Colonic mucosa (tissue), 4 donors: Measurements from ENCODE around the gene MYL11. TPM values are rescaled to one million over a fixed set of nuclear protein-coding genes. Genes with fewer than 3 reads are reported as not detected.

Experiments
- DNase-seq: peaks from one replicate; pipeline ENCODE4 v3.0.0-alpha.2; 2020
- H3K27ac ChIP-seq: fragments of 200-600 bp; one replicate; pipeline ENCODE4 v1.8.0; 2021
- H3K27me3 ChIP-seq: fragments of 200-600 bp; one replicate; pipeline ENCODE4 v1.8.0; 2021
- H3K36me3 ChIP-seq: fragments of 200-600 bp; one replicate; pipeline ENCODE4 v1.8.0; 2021
- H3K4me1 ChIP-seq: fragments of 200-600 bp; one replicate; pipeline ENCODE4 v1.8.0; 2021; ENCODE audit warnings: mild to moderate bottlenecking
- H3K4me3 ChIP-seq: fragments of 200-600 bp; one replicate; pipeline ENCODE4 v1.8.0; 2021
- H3K9ac ChIP-seq, 2 donors: one replicate each; pipeline ENCODE4 v1.7.0; 2013; ENCODE audit warnings: control low read depth in 2 of 2, low read depth in 2 of 2, low read length in 2 of 2
- H3K9me3 ChIP-seq: fragments of 200-600 bp; one replicate; pipeline ENCODE4 v1.8.0; 2021
- intact Hi-C: fragments of 100-400 bp; cut with DNase I; formaldehyde crosslinking; loops from one replicate; pipeline ENCODE4 v1.14.1; 2022
- total RNA-seq, 2 donors: library from RNA; stranded (reverse); fragmentation: NEBNext Ultra II Directional in 1 of 2; extraction: Animal tissue kit (Norgen Biotek cat#: 25700) in 1 of 2; gene quantifications; one replicate each; pipeline ENCODE4 v1.2.1, GENCODE V29; 2021
- TF ChIP-seq, protein P1 (sequence below): fragments of 200-600 bp; IDR thresholded peaks from one replicate; pipeline ENCODE4 v1.8.0; 2022; ENCODE audit warnings: antibody characterized with exemption, mild to moderate bottlenecking
- donor health status: healthy.
- donor health status: DM: no; HTN: no; CAD: no.
- donor health status: DM: no; HTN: no; CAD: no.

Gene MYL11
- total RNA-seq, 2 donors from 2014 or later: 1.1 to 2.2 TPM

DNA sequence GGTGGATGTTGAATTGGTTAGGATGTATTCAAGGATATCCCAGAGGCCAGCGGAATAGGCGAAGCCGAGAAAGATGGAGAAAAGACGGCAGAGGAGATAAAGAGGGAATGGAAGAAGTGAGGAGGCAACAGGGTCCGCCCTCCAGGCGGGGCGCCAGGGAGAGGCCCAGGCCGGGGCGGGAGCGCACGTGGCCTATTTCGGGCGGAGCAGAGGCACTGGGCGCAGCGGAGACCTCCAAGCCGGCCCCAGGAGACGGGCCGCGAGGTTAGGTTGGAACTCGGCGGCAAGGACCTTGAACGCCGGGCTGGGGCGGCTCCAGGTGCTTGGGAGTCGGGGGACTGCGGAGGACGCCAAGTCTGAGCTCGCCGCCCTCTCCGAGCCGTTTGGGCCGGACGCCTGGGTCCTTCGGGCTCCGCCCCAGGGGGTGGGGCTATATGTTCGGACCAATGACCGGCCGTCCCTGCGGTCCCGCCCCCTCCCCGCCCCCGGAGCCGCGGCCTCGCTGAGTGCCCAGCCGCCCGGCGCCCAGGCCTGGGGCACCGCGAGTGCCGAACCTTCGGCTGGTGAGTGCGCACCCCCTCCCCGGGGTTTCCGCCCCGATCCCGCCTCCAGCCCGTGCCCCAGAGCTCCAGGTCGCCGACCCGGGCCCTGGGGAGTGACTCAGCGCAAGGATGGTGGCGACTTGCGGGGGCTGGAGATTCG is 32.7 kb downstream of the MYL11 start, which contains the start of gene ZNF771:
ZNF771 (plus strand) TSS at position 505 of the 702 bp plus-strand sequence. CDS start 448 bp downstream, outside the sequence.
- H3K9me3 ChIP-seq: no peaks in the 10 kb centered on the region
- H3K4me1 ChIP-seq: no peaks in the 10 kb centered on the region
- no peaks in the 10 kb centered on the region for H3K36me3 ChIP-seq
- H3K27me3 ChIP-seq: no peaks in the 10 kb centered on the region
- H3K27ac ChIP-seq: peak within 1 kb of the TSS; percentile 70
- DNase-seq: peak; percentile 97
- TF ChIP-seq, protein P1, sequence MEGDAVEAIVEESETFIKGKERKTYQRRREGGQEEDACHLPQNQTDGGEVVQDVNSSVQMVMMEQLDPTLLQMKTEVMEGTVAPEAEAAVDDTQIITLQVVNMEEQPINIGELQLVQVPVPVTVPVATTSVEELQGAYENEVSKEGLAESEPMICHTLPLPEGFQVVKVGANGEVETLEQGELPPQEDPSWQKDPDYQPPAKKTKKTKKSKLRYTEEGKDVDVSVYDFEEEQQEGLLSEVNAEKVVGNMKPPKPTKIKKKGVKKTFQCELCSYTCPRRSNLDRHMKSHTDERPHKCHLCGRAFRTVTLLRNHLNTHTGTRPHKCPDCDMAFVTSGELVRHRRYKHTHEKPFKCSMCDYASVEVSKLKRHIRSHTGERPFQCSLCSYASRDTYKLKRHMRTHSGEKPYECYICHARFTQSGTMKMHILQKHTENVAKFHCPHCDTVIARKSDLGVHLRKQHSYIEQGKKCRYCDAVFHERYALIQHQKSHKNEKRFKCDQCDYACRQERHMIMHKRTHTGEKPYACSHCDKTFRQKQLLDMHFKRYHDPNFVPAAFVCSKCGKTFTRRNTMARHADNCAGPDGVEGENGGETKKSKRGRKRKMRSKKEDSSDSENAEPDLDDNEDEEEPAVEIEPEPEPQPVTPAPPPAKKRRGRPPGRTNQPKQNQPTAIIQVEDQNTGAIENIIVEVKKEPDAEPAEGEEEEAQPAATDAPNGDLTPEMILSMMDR: no peak
- intact Hi-C loops: no loop called here
- H3K4me3 ChIP-seq: peak within 1 kb of the TSS; percentile 62
- peak within 1 kb of the TSS; percentile 75 to 89 for H3K9ac ChIP-seq

DNA sequence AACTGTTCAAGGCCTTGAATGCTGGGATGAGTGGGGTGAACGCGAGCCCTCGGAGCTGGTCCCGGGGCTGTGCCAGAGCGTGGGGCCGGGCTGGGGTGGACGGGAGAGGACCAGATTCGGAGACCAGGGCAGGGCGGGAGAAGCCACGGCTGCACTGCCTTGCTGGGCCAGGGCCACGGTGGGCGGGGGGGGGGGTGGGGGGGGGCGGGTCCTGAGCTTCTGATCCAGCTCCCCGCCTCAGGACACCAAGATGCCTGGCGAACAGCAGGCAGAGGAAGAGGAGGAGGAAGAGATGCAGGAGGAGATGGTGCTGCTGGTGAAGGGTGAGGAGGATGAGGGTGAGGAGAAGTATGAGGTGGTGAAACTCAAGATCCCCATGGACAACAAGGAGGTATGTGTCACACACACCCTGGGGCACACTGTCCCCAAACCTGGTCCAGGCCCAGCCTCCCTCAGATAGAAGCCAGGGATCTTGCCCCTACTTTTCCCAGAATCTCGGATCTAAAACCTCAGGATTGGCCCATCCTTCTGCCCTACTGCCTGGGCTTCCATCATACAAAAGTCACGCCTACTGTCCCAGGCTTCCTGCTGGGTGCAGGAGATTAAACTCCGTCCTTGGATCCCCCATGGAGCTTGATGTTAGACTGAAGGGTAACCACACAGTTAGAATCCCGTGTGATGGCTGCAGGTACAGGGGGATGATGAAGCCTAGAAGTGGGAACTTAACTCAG is 33.4 kb downstream of the MYL11 start:
- H3K9me3 ChIP-seq: no peaks in the 10 kb centered on the region
- peak overlapping the region; percentile 75 to 89 for H3K9ac ChIP-seq
- no peak for DNase-seq
- no peaks in the 10 kb centered on the region for H3K36me3 ChIP-seq
- no peaks in the 10 kb centered on the region for H3K4me1 ChIP-seq
- TF ChIP-seq, protein P1: no peak
- H3K27me3 ChIP-seq: no peaks in the 10 kb centered on the region
- intact Hi-C loops: no loop called here
- peak overlapping the region; percentile 62 for H3K4me3 ChIP-seq
- H3K27ac ChIP-seq: peak overlapping the region; percentile 70

DNA sequence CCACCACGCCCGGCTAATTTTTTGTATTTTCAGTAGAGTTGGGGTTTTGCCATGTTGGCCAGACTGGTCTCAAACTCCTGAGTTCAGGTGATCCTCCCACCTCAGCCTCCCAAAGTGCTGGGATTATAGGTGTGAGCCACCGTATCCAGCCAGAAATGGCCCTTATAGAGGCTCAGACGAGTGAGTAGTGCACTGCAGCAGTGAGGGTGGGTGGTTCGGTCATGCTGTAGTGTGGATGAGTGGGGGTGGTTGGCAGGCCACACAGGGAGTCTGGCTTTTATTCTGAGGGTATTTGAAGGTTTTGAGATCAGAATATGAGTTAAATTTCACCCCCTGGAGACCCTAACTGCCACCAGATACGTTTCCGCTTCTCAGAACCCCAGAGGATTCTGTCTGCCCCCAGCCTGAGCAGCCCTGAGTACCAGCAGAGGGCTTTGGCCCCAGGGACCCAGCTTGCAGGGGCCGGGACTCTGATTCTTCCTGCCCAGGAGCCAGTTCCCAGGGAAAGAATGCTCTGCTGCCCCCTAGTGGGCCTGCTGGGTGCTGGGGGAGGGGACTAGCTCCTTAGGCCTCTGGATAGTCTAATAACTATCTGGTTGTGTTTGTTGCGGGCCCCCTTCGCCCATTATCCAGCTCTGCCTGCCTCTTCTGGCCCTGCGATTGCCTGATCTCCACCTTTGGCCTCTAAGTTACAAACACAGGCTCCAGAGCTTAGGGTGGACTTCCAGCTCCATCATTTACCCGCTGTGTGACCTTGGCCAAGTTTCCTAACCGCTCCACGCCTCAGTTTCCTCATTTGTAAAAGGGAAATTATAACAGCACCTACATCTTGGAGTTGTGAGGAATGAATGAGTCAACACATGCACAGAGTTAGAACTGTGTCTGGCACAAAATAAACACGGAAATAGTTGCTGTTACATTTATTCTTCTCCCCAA is 34.8 kb downstream of the MYL11 start:
- peak overlapping the region in 1 of 2 donors; percentile 63 for H3K9ac ChIP-seq
- H3K27ac ChIP-seq: peak overlapping the region; percentile 25
- no peaks in the 10 kb centered on the region for H3K4me1 ChIP-seq
- no peaks in the 10 kb centered on the region for H3K27me3 ChIP-seq
- no peaks in the 10 kb centered on the region for H3K36me3 ChIP-seq
- intact Hi-C loops: loop anchor here (10.0 kb wide), 1 partner anchor 315 kb away; the partner anchor contains the start of genes TBX6 and YPEL3
- H3K9me3 ChIP-seq: no peaks in the 10 kb centered on the region
- TF ChIP-seq, protein P1: peak; percentile 93
- H3K4me3 ChIP-seq: no peak overlapping the region
- peak; percentile 98 for DNase-seq

DNA sequence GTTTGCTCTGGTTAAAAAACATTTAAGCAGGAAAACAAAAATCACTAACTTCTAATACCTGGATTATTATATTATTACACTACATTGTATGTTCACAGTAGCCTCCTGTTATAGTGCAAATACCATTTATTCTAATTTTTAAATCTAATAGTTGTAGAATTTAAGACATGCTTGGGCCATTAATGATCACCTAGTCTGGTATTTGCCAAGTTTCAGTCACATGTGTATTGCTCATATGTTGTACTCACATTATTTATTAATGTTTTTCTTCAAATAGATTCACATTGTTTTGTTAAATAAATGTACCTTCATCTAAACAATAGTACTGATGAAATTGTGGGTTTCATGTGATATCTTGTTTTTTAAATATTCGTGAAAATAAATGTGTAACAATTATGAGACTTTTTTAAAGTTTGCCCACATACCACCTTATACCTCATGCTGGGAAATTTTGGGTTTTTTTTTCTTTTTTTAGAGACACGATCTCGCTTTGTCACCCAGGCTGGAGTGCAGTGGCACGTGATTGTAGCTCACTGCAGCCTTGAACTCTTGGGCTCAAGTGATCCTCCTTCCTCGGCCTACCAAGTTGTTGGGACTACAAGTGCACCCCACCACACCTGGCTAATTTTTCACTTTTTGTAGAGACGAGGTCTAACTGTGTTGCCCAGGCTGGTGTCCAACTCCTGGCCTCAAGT is 38.7 kb downstream of the MYL11 start:
- H3K4me3 ChIP-seq: no peak overlapping the region
- no peak for DNase-seq
- intact Hi-C loops: loop anchor here (10.0 kb wide), 1 partner anchor 318 kb away; the partner anchor contains the start of genes TBX6 and YPEL3
- no peaks in the 10 kb centered on the region for H3K27me3 ChIP-seq
- H3K4me1 ChIP-seq: peaks cover 3% of the 10 kb centered on the region
- no peak overlapping the region for H3K27ac ChIP-seq
- H3K9ac ChIP-seq: no peak overlapping the region
- H3K9me3 ChIP-seq: no peaks in the 10 kb centered on the region
- TF ChIP-seq, protein P1: no peak
- H3K36me3 ChIP-seq: no peaks in the 10 kb centered on the region
